DND-41 (cell line): ENCODE measurements around the gene ZNF561.

ENCODE experiments used
- ATAC-seq: fragments of 200-7000 bp; cut with Tn5 transposase; 3 replicates; pipeline ENCODE4 v1.9.1; 2021; ENCODE audit warnings: low read depth; ENCODE audit not compliant: insufficient read depth
- DNase-seq: peaks from one replicate; pipeline ENCODE4 v3.0.0-alpha.2; 2020
- H2AFZ ChIP-seq: 2 replicates; pipeline ENCODE4 v1.6.0; 2012; ENCODE audit warnings: low read depth, low read length
- H3K27ac ChIP-seq: 2 replicates; pipeline ENCODE4 v1.5.1; 2012; ENCODE audit warnings: low read length, inconsistent platforms
- H3K27me3 ChIP-seq: fragments of 200-600 bp; sonication (generic); 2 replicates; pipeline ENCODE4 v1.6.0; 2012; ENCODE audit warnings: low read length, mild to moderate bottlenecking, inconsistent platforms; ENCODE audit not compliant: insufficient read depth, poor library complexity
- H3K36me3 ChIP-seq: 2 replicates; pipeline ENCODE4 v1.5.1; 2012; ENCODE audit warnings: low read length, inconsistent platforms; ENCODE audit not compliant: insufficient read depth
- H3K4me1 ChIP-seq: 2 replicates; pipeline ENCODE4 v1.5.1; 2012; ENCODE audit warnings: mild to moderate bottlenecking, low read length; ENCODE audit not compliant: insufficient read depth
- H3K4me2 ChIP-seq: 2 replicates; pipeline ENCODE4 v1.6.0; 2012; ENCODE audit warnings: mild to moderate bottlenecking, moderate library complexity, low read length, inconsistent platforms; ENCODE audit not compliant: insufficient read depth
- H3K4me3 ChIP-seq, 2 experiments: fragments of 200-600 bp in 1 of 2; shearing (Covaris generic) in 1 of 2; 2 replicates each; pipeline ENCODE4 v1.5.1; 2012 to 2016; ENCODE audit warnings: inconsistent platforms in 2 of 2, low read length in 2 of 2, mild to moderate bottlenecking in 2 of 2, low read depth in 1 of 2, moderate library complexity in 1 of 2
- H3K79me2 ChIP-seq: 2 replicates; pipeline ENCODE4 v1.6.0; 2012; ENCODE audit warnings: low read length, inconsistent platforms; ENCODE audit not compliant: insufficient read depth
- H3K9ac ChIP-seq: 2 replicates; pipeline ENCODE4 v1.6.0; 2012; ENCODE audit warnings: low read depth, mild to moderate bottlenecking, inconsistent platforms, low read length, moderate library complexity
- H3K9me3 ChIP-seq: 2 replicates; pipeline ENCODE4 v1.5.1; 2012; ENCODE audit warnings: low read length, moderate library complexity, mild to moderate bottlenecking, inconsistent platforms; ENCODE audit not compliant: insufficient read depth, severe bottlenecking
- H4K20me1 ChIP-seq: 2 replicates; pipeline ENCODE4 v1.6.0; 2012; ENCODE audit warnings: low read length; ENCODE audit not compliant: insufficient read depth
- CTCF ChIP-seq: IDR thresholded peaks from 2 replicates; pipeline ENCODE4 v1.5.1; 2012; ENCODE audit warnings: borderline replicate concordance, low read length, moderate library complexity, mild to moderate bottlenecking; ENCODE audit not compliant: poor library complexity, severe bottlenecking; ENCODE audit errors: extremely low read depth
- EZH2 ChIP-seq: IDR thresholded peaks from 3 replicates; pipeline ENCODE4 v1.6.1; 2012; ENCODE audit warnings: borderline replicate concordance, low read depth, mild to moderate bottlenecking, moderate library complexity, low read length, inconsistent platforms; ENCODE audit not compliant: severe bottlenecking

ZNF561 gene

GRCh38 chr19:9565900-9566705, 54.9 kb downstream of the ZNF561 start:
- H4K20me1 ChIP-seq = peaks cover 53% of the 10 kb centered on the region; the same call in 1 of the 2 replicates
- peaks cover 79% of the 10 kb centered on the region for H3K79me2 ChIP-seq
- peaks cover 13% of the 10 kb centered on the region for H3K9me3 ChIP-seq
- no peaks in the 10 kb centered on the region for H3K4me1 ChIP-seq
- H3K36me3 ChIP-seq = peaks cover 93% of the 10 kb centered on the region
- no peak overlapping the region for H3K27ac ChIP-seq
- no peak overlapping the region for H3K4me2 ChIP-seq
- no peak for DNase-seq
- H3K9ac ChIP-seq = no peak overlapping the region
- TF ChIP-seq CTCF = no peak
- TF ChIP-seq EZH2 = no peak
- no peak for ATAC-seq
- no peaks in the 10 kb centered on the region for H3K27me3 ChIP-seq
- H2AFZ ChIP-seq = no peak overlapping the region
- H3K4me3 ChIP-seq = no peak overlapping the region
